Activated T-helper 1 cell treated with Interleukin-2 at 50 U/mL for 16 hours (primary cell): ENCODE results near the gene ADGRD1.
"Not testable (repeated sequence)": the region's sequence is repeated elsewhere in the genome, so short reads cannot be mapped to it uniquely, and the experiment has no call there.

Source experiments
- DNase-seq: peaks from one replicate; pipeline ENCODE4 v3.0.0-alpha.2; 2020; ENCODE audit warnings: low read depth

Gene ADGRD1

DNA sequence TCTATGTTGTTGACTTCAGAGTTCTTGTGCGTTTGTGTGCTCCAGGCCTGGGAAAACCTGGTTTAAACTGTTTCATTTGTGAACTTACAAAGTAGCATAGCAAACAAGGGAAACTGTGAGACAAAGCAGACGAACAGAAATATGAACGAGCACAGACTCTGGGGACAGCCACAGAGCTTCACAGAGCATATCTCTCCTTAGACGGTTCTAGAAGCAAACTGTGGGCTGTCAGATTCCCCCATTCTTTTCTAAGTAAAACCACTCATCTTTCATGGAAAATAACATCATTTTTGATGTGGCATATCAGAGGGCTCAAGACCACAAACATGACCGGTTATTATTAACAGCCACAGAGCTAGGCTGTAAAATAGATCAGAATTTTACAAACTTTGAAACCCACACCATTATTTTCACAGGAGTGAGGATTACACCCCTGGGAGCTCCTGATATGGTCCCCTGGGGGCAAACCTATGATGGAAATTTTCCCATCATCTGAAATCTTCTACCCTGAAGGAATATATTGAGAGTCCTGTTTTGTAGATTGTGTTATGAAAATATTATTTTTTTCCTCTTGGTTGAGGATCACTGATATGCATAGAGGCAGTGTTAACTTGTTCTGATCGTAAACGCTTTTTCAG, 102.0 kb downstream of the ADGRD1 start:
- DNase-seq: no peak

GRCh38 chr12:131056626-131057025, 102.9 kb downstream of the ADGRD1 start:
- DNase-seq: no peak

DNA sequence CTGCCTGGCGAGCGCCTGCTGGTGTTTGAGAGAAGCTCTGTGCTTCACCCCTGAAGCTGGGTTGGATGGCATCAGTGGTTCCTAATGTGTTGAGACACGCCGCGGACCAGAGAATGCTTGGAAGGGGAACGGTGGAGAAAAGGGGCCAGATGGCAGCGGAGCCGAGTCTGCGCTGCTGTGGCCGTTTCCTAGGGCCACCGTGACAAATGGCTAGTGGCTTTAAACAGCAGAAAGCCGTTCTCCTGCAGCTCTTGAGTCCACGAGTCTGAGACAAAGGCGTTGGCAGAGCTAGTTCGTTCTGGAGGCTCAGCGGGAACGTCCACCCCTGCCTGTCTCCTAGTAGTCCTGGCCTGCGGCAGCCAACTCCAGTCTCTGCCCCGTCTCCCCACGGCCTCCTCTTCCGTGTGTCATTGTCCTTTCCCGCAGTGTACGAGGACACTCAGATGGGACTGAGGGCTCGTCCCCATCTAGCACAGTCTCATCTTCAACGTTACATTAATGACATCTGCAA, 103.6 kb downstream of the ADGRD1 start:
- no peak for DNase-seq

GRCh38 chr12:131057722-131058515, 104.2 kb downstream of the ADGRD1 start:
- DNase-seq: no peak

DNA sequence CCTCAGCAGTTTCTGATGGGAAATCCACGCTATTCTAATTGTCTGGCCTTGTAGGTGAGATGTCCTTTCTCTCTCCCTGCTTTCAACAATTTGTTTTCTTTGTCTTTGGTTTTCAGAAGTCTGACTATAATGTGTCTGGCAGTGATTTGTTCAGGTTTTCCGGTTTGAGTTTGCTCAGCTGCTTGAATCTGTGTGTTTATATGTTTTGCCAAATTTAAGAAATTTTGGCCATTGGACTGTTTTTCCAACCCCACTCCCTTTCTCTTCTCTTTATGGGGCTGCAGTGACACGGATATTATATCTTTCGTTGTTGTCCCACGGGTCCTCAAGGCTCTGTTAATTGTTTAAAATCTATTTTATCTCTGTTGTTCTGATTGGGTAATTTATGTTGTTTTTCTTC, 105.0 kb downstream of the ADGRD1 start:
- DNase-seq: no peak

DNA sequence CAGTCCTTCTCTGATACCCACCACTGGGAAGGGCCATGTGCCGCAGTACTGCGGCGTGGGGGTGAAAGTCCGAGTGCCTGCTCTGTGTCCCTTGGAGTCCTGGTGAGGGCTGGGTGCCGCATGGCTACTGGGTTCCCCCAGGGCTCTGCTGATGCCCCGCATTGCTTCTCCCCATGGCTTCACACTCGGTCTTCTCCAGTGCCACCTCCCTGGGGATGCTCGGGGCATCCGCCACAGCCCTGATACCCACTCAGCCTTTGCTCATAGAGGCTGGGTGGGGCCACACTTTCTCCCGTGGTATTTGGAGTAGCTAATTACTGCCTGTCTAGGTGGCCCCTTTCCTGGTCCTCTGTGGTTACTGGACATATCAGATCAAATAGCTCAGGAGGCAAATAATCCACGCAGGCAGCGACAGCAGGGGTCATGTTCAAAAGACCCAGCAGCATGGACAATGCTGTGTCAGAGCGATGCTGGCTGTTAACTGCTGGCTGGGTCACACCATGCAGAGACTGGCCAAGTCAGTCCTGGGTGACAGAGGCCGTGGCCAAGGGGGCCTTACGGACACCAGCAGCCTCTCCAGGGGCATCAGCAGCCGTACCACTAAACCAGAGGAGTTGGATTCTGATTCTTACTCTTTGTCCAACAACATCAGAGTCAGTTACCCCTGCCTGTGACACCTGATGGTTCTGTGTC, 106.5 kb downstream of the ADGRD1 start:
- no peak for DNase-seq

- no peak for DNase-seq
Observed at GRCh38 chr12:131061041-131061806, 107.5 kb downstream of the ADGRD1 start.

GRCh38 chr12:131063413-131063812, 109.7 kb downstream of the ADGRD1 start:
- DNase-seq: no peak

DNA sequence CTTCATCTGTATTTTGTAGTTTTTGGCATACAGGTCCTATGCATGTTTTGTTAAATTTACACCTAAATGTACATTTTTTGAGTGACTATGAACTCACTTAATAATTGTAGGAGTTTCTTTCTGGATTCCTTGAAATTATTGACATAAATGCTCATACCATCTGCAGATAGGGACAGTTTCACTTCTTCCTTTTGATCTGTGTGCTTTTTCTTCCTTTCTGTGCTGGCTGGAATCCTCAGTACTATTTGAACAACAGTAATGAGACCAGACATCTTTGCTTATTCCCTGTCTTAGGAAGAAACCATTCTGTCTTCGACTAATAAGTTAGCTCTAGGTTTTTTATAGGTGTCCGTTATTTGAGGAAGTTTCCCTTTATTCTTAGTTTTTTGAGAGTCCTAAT, 110.3 kb downstream of the ADGRD1 start:
- no peak for DNase-seq

DNA sequence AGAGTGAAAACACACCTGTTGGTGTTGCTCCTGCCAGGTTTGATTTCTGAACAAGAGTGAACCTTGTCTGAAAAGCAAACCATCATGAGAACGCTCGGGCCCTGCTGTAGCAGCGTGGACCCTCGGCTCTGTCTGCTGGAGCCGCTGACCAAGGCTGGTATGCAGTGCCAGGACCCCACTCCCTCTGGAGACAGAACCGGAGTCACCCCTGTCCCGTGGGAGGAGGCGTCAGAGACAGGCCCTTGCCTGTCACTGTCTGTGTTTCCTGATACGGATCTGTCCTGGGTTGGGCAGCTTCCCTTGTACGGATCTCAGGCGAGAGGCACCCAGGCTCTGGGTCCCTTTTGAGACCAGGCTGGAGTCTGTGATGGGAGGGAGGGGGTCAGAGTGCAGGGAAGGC, 111.6 kb downstream of the ADGRD1 start:
- DNase-seq: no peak

GRCh38 chr12:131065801-131066200, 112.1 kb downstream of the ADGRD1 start:
- DNase-seq: no peak

DNA sequence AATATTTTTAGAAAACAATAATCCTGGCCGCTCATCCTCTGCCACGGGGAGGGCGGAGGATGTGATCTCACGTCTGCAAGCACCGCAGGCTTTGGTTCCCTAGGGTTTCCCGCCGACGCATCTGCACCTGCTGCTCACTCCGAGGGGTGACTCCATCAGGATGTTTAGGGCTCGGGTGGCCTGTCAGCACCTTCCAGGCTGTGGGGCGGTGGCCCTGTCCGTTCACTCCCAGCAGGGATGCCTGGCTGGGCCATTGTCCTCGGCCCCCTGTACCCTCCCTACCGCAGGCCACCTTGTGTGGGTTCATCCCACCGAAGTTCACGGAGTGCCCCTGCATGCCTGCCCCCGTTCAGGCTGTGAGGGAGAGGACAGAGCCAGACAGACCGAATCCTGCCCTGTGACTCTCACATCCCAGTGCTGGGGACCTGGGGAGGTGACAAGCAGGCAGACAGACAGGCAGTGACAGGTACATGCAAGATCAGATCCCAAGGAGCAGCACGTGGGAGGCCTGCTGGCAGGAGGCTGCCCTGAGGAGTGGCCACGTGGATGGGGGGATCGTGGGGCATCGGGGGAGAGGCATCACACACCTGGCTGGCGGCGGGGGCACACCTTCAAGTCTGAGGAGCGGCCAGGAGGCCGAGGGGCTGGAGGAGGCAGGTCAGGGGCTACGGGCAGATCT, 112.6 kb downstream of the ADGRD1 start:
- no peak for DNase-seq

GRCh38 chr12:131066886-131067490, 113.3 kb downstream of the ADGRD1 start:
- no peak for DNase-seq

DNA sequence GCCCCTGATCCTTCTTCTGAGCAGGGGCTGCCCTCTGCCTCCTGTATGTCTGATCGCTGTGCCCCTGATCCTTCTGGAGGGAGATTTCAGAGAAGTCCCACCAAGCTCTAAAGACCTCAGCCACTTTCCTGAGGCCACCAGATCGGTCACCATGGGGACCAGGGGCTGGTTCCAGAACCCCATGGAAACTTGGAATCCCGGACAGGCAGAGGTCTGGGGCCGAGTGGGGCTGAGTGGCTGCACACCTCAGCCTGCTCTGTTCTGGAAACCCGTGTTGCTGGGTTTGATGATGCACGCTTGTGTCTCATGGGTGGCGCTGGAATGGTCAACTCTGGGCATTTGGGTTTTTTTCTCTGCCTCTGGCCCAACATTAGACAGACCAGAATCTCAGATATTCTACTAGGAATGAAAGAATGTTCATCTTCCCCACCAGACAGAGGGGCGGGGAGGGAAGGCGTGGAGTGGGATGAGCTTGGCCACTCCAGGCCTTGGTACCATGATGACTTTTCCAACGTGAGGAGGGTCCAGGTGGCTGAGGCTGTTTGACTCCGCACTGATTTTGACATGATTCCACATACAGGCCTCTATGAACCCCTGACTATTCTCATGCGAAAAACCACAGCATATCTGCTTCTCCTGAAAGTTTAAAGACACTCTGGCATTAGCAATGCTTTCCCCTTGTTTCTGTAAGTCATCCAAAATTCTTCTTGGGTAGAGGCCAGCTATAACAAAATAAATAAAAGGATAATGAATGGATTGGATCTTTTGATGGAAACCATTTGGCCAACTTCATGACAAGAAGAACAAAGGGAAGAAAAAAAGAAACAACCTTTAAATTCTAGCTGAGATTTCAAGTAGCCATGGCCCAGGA, 114.5 kb downstream of the ADGRD1 start:
- DNase-seq: no peak

DNA sequence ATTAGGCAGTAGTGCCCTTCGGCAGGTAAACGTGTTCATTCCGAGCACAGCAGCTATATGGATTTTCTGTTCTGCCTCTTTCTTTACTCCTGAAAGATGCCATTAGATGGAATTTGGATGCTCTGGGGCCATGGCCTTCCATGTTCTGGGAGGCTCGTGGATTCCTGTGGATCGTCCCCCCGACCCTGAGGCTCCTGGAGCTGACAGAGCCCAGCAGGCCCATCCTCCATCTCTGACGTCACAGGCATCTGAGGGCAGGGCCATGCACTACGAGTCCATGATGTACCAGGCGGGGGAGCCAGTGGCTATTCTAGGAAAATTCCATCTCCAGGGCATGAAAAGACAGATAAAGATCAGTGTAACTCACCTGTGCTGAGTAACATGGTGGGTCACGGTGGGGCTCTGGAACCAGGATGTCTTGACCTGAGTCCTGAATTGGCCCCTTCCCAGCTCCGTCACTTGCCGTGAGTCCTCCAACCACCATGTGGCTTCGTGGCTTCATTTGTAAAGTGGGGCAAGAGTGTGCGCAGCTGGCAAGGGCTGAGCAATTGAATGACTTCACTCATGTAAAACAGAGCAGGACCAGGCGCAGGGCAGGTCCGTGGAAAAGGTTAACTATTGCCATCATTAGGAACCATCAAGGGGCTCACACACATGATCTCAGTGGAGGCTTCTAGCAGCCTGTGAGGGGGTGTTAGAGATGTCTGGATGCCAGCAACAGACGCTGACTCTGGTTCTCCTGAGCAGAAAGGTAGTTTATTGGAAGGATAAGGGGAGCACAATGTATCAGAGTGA, 115.4 kb downstream of the ADGRD1 start:
- DNase-seq: not testable (repeated sequence)

DNA sequence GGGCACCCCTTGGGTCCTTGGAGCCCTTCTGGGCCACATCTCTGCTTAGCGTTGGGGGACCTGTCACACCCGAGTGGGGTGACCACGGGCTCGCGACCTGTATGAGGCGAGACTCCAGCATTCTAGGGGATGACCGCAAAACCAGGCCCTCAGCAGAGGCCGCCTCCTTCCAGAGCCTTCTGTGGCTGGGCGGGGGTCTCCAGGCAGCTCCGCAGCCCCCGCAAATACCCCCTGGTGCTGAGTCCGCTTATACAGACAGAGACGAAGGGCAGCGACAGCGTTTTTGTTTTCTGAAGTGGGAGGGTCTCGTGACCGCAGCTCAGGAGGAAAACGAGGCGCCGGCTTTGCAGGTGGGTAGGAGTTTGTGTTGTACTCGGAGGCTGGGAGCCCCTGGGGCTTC, 116.4 kb downstream of the ADGRD1 start:
- DNase-seq: not testable (repeated sequence)

GRCh38 chr12:131070668-131071067, 117.0 kb downstream of the ADGRD1 start:
- not testable (repeated sequence) for DNase-seq

DNA sequence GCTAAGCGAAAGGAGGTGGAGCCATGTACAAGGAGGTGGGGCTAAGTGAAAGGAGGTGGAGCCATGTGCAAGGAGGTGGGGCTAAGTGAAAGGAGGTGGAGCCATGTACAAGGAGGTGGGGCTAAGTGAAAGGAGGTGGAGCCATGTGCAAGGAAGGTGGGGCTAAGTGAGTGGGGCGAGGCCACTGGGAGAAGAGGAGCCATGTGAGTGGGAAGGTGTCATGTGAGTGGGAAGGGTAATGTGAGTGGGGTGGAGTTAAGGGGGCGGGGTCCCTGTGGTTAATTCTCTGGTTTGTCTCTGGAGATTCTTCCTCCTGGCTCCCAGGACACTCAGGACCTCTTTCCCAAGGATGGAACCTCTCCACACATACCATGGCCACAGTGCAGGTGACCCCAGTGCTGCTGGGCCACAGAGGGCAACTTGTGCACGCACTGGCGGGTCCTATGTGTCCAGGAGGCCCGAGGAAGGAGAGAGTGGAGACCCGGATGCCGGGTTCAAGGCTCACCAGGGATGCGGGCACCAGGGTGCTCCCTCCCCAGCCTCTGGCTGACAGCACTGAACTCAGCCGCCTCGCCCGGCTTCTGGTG, 117.6 kb downstream of the ADGRD1 start:
- not testable (repeated sequence) for DNase-seq

GRCh38 chr12:131071950-131072349, 118.2 kb downstream of the ADGRD1 start:
- not testable (repeated sequence) for DNase-seq
